ENCODE results near the gene PWWP2B.

DNA sequence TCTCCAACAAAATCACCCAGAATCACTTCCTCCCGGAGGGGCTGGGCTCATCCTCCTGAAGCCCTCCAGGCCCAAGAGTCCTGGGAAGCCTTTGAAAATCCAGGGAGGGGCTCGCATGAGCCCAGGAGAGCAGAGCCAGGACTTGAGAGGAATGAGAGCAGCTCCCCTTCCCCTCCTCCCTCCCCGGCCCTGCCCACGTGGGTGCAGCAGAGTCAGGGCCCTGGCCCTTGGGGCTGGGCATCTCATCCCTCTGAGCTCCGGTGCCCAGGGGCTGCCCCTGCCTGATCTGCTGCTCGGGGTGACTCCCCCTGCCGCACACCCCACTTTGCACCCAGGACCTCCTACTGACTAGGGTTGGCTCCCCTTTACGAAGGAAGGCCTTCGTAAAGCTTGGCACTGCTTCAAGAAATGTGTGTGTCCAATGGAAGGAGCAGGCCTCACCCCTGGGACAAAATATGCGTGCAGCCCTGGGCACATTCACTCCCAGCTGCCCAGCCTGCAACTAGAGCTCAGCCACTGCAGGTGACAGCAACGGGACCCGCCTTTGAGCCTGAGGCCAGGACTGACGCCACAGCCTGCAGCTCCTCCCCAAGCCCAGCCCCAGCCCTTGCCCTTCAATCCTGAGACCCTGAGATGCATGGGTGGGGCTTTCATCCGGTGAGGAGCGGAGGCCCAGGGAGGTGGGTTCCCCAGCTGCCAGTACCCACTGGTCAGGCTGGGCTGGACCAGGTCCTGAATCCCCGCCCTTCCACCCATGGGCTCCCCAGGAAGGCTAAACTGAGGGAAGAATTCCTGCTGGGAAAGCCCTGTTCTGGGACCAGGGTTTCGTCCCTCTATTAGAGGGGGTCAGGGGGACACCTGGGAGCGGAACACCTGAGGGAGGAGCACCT, 21.8 kb downstream of the PWWP2B start:
- no peak for TF ChIP-seq POLR2A (IDR thresholded peaks at IDR 0.05)
- TF ChIP-seq, protein P1, sequence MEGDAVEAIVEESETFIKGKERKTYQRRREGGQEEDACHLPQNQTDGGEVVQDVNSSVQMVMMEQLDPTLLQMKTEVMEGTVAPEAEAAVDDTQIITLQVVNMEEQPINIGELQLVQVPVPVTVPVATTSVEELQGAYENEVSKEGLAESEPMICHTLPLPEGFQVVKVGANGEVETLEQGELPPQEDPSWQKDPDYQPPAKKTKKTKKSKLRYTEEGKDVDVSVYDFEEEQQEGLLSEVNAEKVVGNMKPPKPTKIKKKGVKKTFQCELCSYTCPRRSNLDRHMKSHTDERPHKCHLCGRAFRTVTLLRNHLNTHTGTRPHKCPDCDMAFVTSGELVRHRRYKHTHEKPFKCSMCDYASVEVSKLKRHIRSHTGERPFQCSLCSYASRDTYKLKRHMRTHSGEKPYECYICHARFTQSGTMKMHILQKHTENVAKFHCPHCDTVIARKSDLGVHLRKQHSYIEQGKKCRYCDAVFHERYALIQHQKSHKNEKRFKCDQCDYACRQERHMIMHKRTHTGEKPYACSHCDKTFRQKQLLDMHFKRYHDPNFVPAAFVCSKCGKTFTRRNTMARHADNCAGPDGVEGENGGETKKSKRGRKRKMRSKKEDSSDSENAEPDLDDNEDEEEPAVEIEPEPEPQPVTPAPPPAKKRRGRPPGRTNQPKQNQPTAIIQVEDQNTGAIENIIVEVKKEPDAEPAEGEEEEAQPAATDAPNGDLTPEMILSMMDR (IDR thresholded peaks at IDR 0.05): no peak

All from heart left ventricle (tissue), 13 donors.